Neutrophil (primary cell): ENCODE measurements around the gene CRABP1.

Experiments used
- H3K27ac ChIP-seq: fragments of 200-600 bp; sonication (generic); 2 replicates; pipeline ENCODE4 v1.5.1; 2016; ENCODE audit warnings: mild to moderate bottlenecking, moderate library complexity
- H3K27me3 ChIP-seq: fragments of 200-600 bp; sonication (generic); 2 replicates; pipeline ENCODE4 v1.6.0; 2016; ENCODE audit warnings: mild to moderate bottlenecking
- H3K36me3 ChIP-seq: fragments of 200-600 bp; sonication (generic); 2 replicates; pipeline ENCODE4 v1.5.1; 2017
- H3K4me1 ChIP-seq, 2 experiments: fragments of 200-600 bp in 1 of 2; sonication (generic) in 1 of 2; 1 replicate in 1 of 2; 2 replicates in 1 of 2; pipeline versions ENCODE4 v1.5.1 to v1.6.1; 2013 to 2016; ENCODE audit warnings: low read depth in 1 of 2, low read length in 1 of 2, mild to moderate bottlenecking in 1 of 2, moderate library complexity in 1 of 2; ENCODE audit not compliant: control insufficient read depth in 1 of 2, insufficient read depth in 1 of 2
- H3K4me3 ChIP-seq, 2 experiments: fragments of 200-600 bp in 1 of 2; sonication (generic) in 1 of 2; 1 replicate in 1 of 2; 2 replicates in 1 of 2; pipeline ENCODE4 v1.5.1; 2013 to 2016; ENCODE audit warnings: low read depth in 1 of 2, low read length in 1 of 2, mild to moderate bottlenecking in 1 of 2, moderate library complexity in 1 of 2
- H3K9me3 ChIP-seq: fragments of 200-600 bp; sonication (generic); 2 replicates; pipeline ENCODE4 v1.5.1; 2016
- CTCF ChIP-seq: fragments of 200-600 bp; sonication (generic); IDR thresholded peaks from 2 replicates; pipeline ENCODE4 v1.5.1; 2016; ENCODE audit warnings: antibody characterized with exemption

The CRABP1 gene

DNA sequence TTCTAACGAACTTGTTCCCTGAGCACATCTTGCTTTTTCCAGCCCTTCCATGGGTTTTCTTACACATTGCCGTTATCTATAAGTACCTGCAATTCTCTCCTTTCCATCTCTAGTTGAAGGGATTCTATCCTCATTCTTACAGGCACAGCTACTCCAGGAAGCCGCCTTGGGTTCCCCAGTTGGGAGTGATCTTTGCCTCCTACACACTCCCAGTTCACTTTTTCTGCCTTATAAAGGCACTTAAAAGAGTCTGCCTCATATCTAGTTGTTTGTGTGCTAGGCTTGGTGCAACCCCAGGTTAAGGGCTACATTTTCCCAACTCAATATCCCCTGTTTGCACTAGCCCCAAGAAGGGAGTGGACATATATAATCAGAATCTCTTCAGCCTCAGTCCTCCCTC lies 53.9 kb downstream of the CRABP1 start:
- Histone ChIP-seq H3K27me3 (no peaks in the 10 kb centered on the region), H3K27ac (no peak overlapping the region), H3K4me1 (peaks cover 16 to 25% of the 10 kb centered on the region in 2 experiments), H3K4me3 (no peak overlapping the region), H3K9me3 (no peaks in the 10 kb centered on the region), H3K36me3 (no peaks in the 10 kb centered on the region)
- TF ChIP-seq CTCF = no peak

DNA sequence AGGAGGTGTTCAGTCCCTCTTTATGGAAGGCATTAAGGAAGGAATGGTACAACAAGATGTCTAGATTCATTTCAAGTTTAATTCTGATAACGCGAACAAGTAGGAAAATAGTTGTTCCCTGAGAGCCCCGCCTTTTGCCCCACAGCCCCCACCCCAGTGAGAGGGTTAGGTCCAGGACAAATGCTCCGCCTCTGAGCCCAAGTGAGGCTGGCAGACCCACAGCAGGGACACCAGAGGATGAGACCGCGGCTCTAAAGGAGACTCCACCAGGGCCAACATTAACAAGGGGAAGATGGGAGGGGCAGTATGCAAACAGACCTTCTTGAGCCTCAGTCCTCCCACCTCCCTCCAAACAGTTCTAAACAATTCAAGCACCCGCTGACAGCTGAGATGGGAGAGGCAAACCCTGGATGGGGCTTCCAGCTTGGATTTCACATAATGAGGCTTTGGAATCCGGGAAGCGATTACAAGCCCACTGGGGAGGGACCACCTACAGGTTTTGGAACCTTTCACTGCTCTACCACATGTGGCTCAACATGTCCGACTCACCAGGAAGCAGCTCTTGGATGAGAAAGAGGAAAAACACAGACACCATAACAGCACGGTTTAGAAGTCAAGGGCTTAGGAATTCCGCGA lies 54.9 kb downstream of the CRABP1 start:
- Histone ChIP-seq H3K4me3 (no peak overlapping the region), H3K27me3 (no peaks in the 10 kb centered on the region), H3K27ac (no peak overlapping the region), H3K4me1 (peaks cover 26 to 35% of the 10 kb centered on the region in 2 experiments), H3K9me3 (no peaks in the 10 kb centered on the region), H3K36me3 (no peaks in the 10 kb centered on the region)
- no peak for TF ChIP-seq CTCF

DNA sequence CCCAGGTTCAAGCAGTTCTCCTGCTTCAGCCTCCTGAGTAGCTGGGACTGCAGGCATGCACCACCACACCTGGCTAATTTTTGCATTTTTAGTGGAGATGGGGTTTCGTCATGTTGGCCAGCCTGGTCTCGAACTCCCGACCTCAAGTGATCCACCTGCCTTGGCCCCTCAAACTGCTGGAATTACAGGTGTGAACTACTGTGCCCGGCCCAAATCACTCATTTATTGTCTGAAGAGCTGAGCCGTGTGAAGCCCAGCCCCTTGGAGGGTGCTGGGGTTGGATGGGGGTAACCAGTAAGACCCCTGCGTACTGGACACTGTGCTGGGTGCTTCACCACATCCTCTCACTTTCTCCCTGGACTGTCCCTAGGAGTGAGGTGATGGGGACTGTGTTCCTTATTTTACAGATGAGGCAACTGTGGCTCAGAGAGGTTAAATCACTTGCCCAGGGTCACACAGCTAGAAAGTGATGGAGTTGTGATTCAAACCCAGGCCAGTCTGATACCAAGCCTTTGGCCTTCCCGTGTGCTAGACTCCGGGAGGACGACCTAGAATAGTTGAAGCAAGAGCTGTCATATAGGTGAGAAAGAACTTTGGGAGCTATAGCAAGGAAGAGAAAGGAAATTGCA lies 56.1 kb downstream of the CRABP1 start:
- Histone ChIP-seq H3K4me3 (no peak overlapping the region), H3K4me1 (peaks cover 19 to 28% of the 10 kb centered on the region in 2 experiments), H3K27me3 (no peaks in the 10 kb centered on the region), H3K27ac (no peak overlapping the region), H3K9me3 (no peaks in the 10 kb centered on the region), H3K36me3 (no peaks in the 10 kb centered on the region)
- no peak for TF ChIP-seq CTCF

- H3K36me3 ChIP-seq = no peaks in the 10 kb centered on the region
- no peak overlapping the region for H3K4me3 ChIP-seq
- no peaks in the 10 kb centered on the region for H3K9me3 ChIP-seq
- TF ChIP-seq CTCF = no peak
- H3K27ac ChIP-seq = no peak overlapping the region
- peaks cover 21 to 28% of the 10 kb centered on the region in 2 experiments for H3K4me1 ChIP-seq
- H3K27me3 ChIP-seq = no peaks in the 10 kb centered on the region
Observed at GRCh38 chr15:78396976-78397375, 56.8 kb downstream of the CRABP1 start.

- no peaks in the 10 kb centered on the region for H3K27me3 ChIP-seq
- no peak overlapping the region for H3K27ac ChIP-seq
- no peaks in the 10 kb centered on the region for H3K9me3 ChIP-seq
- no peak for TF ChIP-seq CTCF
- peaks cover 25 to 32% of the 10 kb centered on the region in 2 experiments for H3K4me1 ChIP-seq
- H3K36me3 ChIP-seq = no peaks in the 10 kb centered on the region
- H3K4me3 ChIP-seq = no peak overlapping the region
Observed at GRCh38 chr15:78397382-78397781, 57.2 kb downstream of the CRABP1 start.
